Effector CD4-positive, alpha-beta T cell (primary cell): Measurements from ENCODE around the gene FAM20C.

Source experiments
- DNase-seq: peaks from one replicate; pipeline ENCODE4 v3.0.0-alpha.2; 2020

The FAM20C gene

GRCh38 chr7:159370-160270, 32.8 kb upstream of the FAM20C start:
- DNase-seq, result no peak

GRCh38 chr7:160958-161725, 31.2 kb upstream of the FAM20C start:
- DNase-seq, result no peak

- DNase-seq, result no peak
These were observed 29.6 kb upstream of the FAM20C start for GRCh38 chr7:162632-163297.

GRCh38 chr7:163298-163695, 29.1 kb upstream of the FAM20C start:
- no peak for DNase-seq

- no peak for DNase-seq
These were observed 28.1 kb upstream of the FAM20C start for GRCh38 chr7:163971-164881.

GRCh38 chr7:164882-165660, 27.3 kb upstream of the FAM20C start:
- DNase-seq, result no peak

GRCh38 chr7:165661-166337, 26.6 kb upstream of the FAM20C start:
- no peak for DNase-seq

GRCh38 chr7:166338-167060, 25.9 kb upstream of the FAM20C start:
- no peak for DNase-seq

GRCh38 chr7:167090-167855, 25.1 kb upstream of the FAM20C start:
- no peak for DNase-seq

GRCh38 chr7:167976-168791, 24.2 kb upstream of the FAM20C start:
- no peak for DNase-seq

- no peak for DNase-seq
These were observed 22.8 kb upstream of the FAM20C start for GRCh38 chr7:169276-170172.

- no peak for DNase-seq
These were observed 21.6 kb upstream of the FAM20C start for GRCh38 chr7:170551-171363.

GRCh38 chr7:171364-171904, 20.9 kb upstream of the FAM20C start:
- DNase-seq, result no peak

GRCh38 chr7:171912-172515, 20.4 kb upstream of the FAM20C start:
- no peak for DNase-seq

GRCh38 chr7:173209-173918, 19.0 kb upstream of the FAM20C start:
- no peak for DNase-seq
